Hepatocyte (in vitro differentiated cells): ENCODE results near the gene NRK. TPM values are rescaled to one million over a fixed set of nuclear protein-coding genes. Genes with fewer than 3 reads are reported as not detected.
"Not testable (repeated sequence)": the region's sequence is repeated elsewhere in the genome, so short reads cannot be mapped to it uniquely, and the experiment has no call there.

Source experiments
- DNase-seq: peaks from one replicate; pipeline ENCODE4 v3.0.0-alpha.2; 2016; ENCODE audit warnings: low spot score
- H2AFZ ChIP-seq: fragments of 200-600 bp; sonication (generic); 2 replicates; pipeline ENCODE4 v1.6.0; 2016; ENCODE audit warnings: antibody characterized with exemption, mild to moderate bottlenecking
- H3K27ac ChIP-seq: fragments of 200-600 bp; sonication (generic); 2 replicates; pipeline ENCODE4 v1.5.1; 2016; ENCODE audit warnings: mild to moderate bottlenecking
- H3K27me3 ChIP-seq: fragments of 200-600 bp; sonication (generic); 2 replicates; pipeline ENCODE4 v1.6.1; 2016
- H3K36me3 ChIP-seq: fragments of 200-600 bp; sonication (generic); replicated peaks from 2 replicates; pipeline ENCODE4 v1.5.1; 2016; ENCODE audit warnings: low read depth; ENCODE audit not compliant: insufficient read depth
- H3K4me1 ChIP-seq: fragments of 200-600 bp; sonication (generic); 2 replicates; pipeline ENCODE4 v1.5.1; 2016; ENCODE audit warnings: mild to moderate bottlenecking, moderate library complexity; ENCODE audit not compliant: insufficient read depth
- H3K4me2 ChIP-seq: fragments of 200-600 bp; sonication (generic); 2 replicates; pipeline ENCODE4 v1.6.0; 2016
- H3K4me3 ChIP-seq: fragments of 200-600 bp; sonication (generic); 2 replicates; pipeline ENCODE4 v1.5.1; 2016; ENCODE audit warnings: mild to moderate bottlenecking
- H3K79me2 ChIP-seq: fragments of 200-600 bp; sonication (generic); 2 replicates; pipeline ENCODE4 v1.6.0; 2017; ENCODE audit warnings: mild to moderate bottlenecking
- H3K9me2 ChIP-seq: fragments of 200-600 bp; sonication (generic); replicated peaks from 2 replicates; pipeline ENCODE4 v1.6.0; 2017; ENCODE audit warnings: mild to moderate bottlenecking; ENCODE audit not compliant: insufficient read depth
- H3K9me3 ChIP-seq: fragments of 200-600 bp; sonication (generic); 2 replicates; pipeline ENCODE4 v1.5.1; 2016; ENCODE audit warnings: low read depth, mild to moderate bottlenecking
- H4K20me1 ChIP-seq: fragments of 200-600 bp; sonication (generic); 2 replicates; pipeline ENCODE4 v1.6.0; 2016; ENCODE audit warnings: mild to moderate bottlenecking; ENCODE audit not compliant: insufficient read depth, poor library complexity, severe bottlenecking
- CTCF ChIP-seq: fragments of 200-600 bp; sonication (generic); IDR thresholded peaks from 2 replicates; pipeline ENCODE4 v1.5.1; 2016; ENCODE audit warnings: antibody characterized with exemption, mild to moderate bottlenecking; ENCODE audit not compliant: poor library complexity
- EZH2 ChIP-seq: fragments of 200-600 bp; sonication (generic); IDR thresholded peaks from 2 replicates; pipeline ENCODE4 v1.6.1; 2016; ENCODE audit warnings: antibody characterized with exemption, mild to moderate bottlenecking, borderline replicate concordance
- EZH2phosphoT487 ChIP-seq: fragments of 200-600 bp; sonication (generic); IDR thresholded peaks from one replicate; pipeline ENCODE4 v1.6.1; 2018; ENCODE audit warnings: antibody characterized with exemption, mild to moderate bottlenecking, low read depth, moderate library complexity; ENCODE audit not compliant: unreplicated experiment, severe bottlenecking
- WGBS: methylation state at CpG from one replicate; pipeline ENCODE4 v1.1.6; 2016; ENCODE audit warnings: low lambda C conversion rate; ENCODE audit errors: missing lambda C conversion rate; 5-methylcytosine and 5-hydroxymethylcytosine counted together
- polyA plus RNA-seq: library from polyadenylated mRNA; unstranded; fragments of >200 nt; fragmentation: Nextera tagmentation; extraction: Ambion mirVana; gene quantifications from 2 replicates; pipeline ENCODE4 v1.2.1, GENCODE V29; 2016
- total RNA-seq: library from RNA; depleted of rRNA; stranded (reverse); fragments of >200 nt; gene quantifications from 2 replicates; pipeline ENCODE4 v1.2.3, GENCODE V29; 2014

NRK gene
- total and polyA plus RNA-seq, 2 experiments from 2014 or later: 2.2 to 12.0 TPM

DNA sequence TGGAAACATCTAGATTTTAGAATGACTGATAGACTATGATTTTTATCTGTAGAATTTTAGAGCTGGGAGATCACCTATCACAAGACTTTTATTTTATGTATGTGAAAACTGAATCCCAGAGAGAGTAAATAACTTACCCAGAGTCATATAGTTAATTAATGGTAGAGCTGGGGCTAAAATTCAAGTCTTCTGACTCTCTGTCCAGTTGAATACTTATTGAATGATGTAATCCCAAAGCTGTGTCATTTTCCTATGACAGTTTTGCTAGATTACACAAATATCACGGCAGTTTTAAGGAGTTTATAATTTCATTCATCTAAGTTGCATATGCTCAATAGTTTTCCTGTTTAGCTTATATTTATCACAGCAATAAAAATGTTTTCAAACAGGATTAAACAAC lies 6.7 kb downstream of the NRK start:
- H3K27ac ChIP-seq: no peak overlapping the region
- no peak for TF ChIP-seq EZH2
- TF ChIP-seq CTCF: no peak
- TF ChIP-seq EZH2phosphoT487: no peak
- no peak overlapping the region for H3K4me3 ChIP-seq
- H3K36me3 ChIP-seq: no peaks in the 10 kb centered on the region
- no peak for DNase-seq
- H2AFZ ChIP-seq: no peak overlapping the region
- H3K9me3 ChIP-seq: no peaks in the 10 kb centered on the region
- WGBS: 45% methylated on average over 1 of the region's 1 CpG
- H3K4me2 ChIP-seq: no peak overlapping the region
- H3K4me1 ChIP-seq: no peaks in the 10 kb centered on the region
- H3K27me3 ChIP-seq: no peaks in the 10 kb centered on the region
- H3K79me2 ChIP-seq: no peaks in the 10 kb centered on the region
- H3K9me2 ChIP-seq: no peaks in the 10 kb centered on the region
- no peaks in the 10 kb centered on the region for H4K20me1 ChIP-seq

DNA sequence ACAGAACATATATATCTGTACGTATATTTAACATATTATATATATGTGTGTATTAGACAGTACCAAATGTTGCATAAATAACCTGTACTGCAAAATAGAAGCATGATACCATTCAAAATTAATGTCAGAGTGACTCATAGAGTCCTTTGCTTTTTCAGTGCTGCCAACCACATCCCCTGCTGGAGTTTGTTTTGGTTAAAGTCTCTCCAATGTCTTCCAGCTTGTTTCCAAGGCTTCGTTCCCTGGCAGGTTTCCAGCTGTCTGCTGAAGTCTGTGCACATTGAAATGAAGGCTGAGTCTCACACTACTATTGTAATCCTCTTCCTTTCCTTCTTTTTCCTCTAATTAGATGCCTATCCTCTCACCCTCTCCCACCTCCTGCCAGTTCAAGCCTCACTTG lies 14.9 kb downstream of the NRK start:
- WGBS: 60% methylated on average over 2 of the region's 2 CpGs
- H3K4me2 ChIP-seq: no peak overlapping the region
- TF ChIP-seq EZH2phosphoT487: no peak
- TF ChIP-seq CTCF: no peak
- TF ChIP-seq EZH2: no peak
- no peaks in the 10 kb centered on the region for H3K79me2 ChIP-seq
- H4K20me1 ChIP-seq: no peaks in the 10 kb centered on the region
- no peak overlapping the region for H3K27ac ChIP-seq
- peak; percentile 49 for DNase-seq
- H3K9me3 ChIP-seq: no peaks in the 10 kb centered on the region
- H2AFZ ChIP-seq: no peak overlapping the region
- no peak overlapping the region for H3K4me3 ChIP-seq
- no peaks in the 10 kb centered on the region for H3K9me2 ChIP-seq
- H3K27me3 ChIP-seq: no peaks in the 10 kb centered on the region
- no peaks in the 10 kb centered on the region for H3K36me3 ChIP-seq
- H3K4me1 ChIP-seq: no peaks in the 10 kb centered on the region

DNA sequence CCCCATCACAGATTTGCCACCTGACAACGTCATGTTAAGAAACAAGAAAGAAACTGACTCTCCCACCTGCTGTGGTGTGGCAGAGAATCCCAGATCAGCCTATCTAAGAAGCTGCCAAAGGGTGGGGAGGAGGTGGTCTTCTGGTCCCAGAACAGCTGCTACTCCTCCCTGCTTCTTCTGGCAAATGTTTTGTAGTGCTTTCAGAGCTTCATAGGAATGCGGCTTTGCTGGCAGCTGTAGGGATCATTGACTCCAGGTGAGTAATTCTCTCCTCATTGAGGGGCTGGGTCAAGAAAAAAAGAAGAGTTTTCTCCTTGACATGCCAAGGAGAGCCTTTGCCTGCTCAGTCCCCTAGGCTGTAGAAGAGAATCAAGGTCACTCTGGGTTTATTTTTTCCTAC lies 23.3 kb downstream of the NRK start:
- Histone ChIP-seq H3K9me2 (no peaks in the 10 kb centered on the region), H3K27me3 (no peaks in the 10 kb centered on the region), H3K4me1 (no peaks in the 10 kb centered on the region), H3K4me3 (no peak overlapping the region), H3K27ac (no peak overlapping the region), H3K9me3 (no peaks in the 10 kb centered on the region), H3K4me2 (no peak overlapping the region), H3K36me3 (no peaks in the 10 kb centered on the region), H3K79me2 (no peaks in the 10 kb centered on the region), H4K20me1 (no peaks in the 10 kb centered on the region), H2AFZ (no peak overlapping the region)
- 52% methylated on average over 2 of the region's 2 CpGs for WGBS
- no peak for TF ChIP-seq CTCF
- DNase-seq: no peak

GRCh38 chrX:105850100-105850499 lies 27.8 kb downstream of the NRK start:
- WGBS: 94% methylated on average over 2 of the region's 2 CpGs
- not testable (repeated sequence) for H3K27me3 ChIP-seq, H3K79me2 ChIP-seq, H3K36me3 ChIP-seq, H3K27ac ChIP-seq, DNase-seq, H4K20me1 ChIP-seq, H3K9me2 ChIP-seq, H3K9me3 ChIP-seq, H3K4me1 ChIP-seq, H2AFZ ChIP-seq, H3K4me2 ChIP-seq, H3K4me3 ChIP-seq
